Muscle of back (tissue), 11 donors: ENCODE data around the gene SMIM24. TPM values are rescaled to one million over a fixed set of nuclear protein-coding genes. Genes with fewer than 3 reads are reported as not detected.
"Not testable (repeated sequence)": the region's sequence is repeated elsewhere in the genome, so short reads cannot be mapped to it uniquely, and the experiment has no call there.

ENCODE experiments used
- DNase-seq, 3 donors: peaks; one replicate each; pipeline versions ENCODE4 v3.0.0 to v3.0.0-alpha.2; 2013
- polyA plus RNA-seq, 10 donors: library from polyadenylated mRNA; unstranded; fragments of 120-200 nt; gene quantifications; one replicate each; pipeline ENCODE4 v1.2.1, GENCODE V29; 2013; ENCODE audit not compliant: insufficient read length in 10 of 10

Gene SMIM24
- polyA plus RNA-seq, 10 donors: 0.15 to 0.99 (median 0.45) TPM; not detected in 6

DNA sequence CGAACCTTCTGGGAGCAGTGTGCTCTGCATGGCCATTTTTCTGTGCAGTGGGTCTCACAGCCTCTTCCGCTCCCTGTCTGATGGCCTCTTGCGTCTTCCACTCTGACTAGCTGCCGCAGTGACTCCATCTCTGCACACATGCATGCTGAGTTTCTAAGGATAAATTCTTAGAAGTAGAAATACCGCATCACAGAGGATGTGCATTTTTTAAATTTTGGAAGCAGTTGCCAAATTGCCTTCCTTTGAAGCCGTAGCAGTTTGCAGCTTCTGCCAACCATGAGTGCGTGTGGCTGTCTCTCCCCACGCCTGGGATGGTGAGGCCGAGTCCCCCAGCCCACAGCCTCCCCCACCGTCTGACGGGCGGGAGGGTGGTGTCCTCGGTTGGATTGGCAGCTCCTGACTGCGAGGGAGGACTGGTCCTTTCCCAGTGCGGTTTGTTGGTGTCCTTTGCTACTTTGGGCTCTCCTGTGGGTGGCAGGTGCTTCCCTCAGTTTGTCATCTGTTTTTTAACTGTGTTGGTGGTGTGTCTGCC lies 35.6 kb upstream of the SMIM24 start:
- DNase-seq: no peak

DNA sequence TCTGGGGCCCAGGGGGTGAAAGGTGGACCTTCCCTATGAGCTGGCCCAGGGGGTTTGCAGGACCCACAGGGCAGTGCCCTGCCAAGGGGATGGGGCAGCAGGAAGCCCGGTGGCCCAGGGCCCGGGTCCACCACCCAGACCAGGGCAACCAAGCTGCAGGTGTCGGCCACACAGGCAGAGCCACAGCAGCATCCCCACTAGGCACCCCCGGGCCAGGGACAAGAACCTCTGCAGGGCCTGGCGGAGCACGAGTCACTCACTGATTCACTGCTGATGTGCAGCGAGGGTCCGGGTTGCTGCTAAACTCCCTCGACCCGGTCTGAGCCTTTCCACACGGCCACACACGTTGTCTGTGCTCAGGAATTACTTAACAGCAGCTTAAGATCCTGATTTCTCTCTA lies 34.6 kb upstream of the SMIM24 start:
- DNase-seq: no peak

DNA sequence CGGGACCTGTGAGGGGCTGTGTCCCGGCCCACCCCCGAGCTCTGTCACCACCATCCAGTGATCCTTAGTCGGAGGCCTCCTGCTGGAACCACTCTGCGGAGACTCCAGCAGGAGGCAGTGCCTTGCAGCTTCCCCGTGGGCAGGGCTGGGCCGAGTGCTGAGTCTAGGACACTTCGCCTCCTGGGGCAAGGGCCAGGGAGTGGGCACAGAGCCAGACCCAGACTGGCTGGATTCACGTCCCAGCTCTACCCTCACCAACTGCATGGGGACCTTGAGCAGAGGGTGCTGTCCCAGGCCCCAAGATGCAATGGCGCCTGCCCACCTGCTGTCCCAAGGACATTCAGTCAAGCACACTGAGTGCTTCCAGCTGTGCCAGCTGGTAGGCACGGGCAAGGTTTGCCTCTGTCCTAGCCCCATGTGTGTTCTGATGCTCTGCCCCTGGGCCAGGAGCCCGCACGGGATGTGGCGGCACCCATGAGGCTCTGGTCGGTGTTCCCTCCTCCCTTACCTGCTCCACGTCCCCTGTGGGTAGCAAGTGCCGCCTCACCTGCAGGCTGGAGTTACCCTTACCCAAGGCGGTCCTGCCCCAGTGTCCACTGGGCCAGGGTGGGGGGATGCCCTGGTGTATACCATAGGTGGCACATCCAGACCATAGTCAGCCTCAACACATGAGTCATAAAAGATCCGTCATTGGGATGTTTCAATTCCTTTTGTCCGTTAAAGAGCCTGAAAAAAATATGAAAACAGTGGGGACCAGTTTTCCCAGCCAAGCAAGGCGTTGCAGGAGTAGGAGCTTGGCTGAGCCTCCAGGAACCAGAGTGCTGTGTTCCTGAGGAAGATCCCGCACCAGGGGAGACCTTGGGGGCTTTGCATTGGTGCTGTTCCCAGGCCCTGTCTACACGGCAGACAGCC lies 33.2 kb upstream of the SMIM24 start:
- no peak for DNase-seq

DNA sequence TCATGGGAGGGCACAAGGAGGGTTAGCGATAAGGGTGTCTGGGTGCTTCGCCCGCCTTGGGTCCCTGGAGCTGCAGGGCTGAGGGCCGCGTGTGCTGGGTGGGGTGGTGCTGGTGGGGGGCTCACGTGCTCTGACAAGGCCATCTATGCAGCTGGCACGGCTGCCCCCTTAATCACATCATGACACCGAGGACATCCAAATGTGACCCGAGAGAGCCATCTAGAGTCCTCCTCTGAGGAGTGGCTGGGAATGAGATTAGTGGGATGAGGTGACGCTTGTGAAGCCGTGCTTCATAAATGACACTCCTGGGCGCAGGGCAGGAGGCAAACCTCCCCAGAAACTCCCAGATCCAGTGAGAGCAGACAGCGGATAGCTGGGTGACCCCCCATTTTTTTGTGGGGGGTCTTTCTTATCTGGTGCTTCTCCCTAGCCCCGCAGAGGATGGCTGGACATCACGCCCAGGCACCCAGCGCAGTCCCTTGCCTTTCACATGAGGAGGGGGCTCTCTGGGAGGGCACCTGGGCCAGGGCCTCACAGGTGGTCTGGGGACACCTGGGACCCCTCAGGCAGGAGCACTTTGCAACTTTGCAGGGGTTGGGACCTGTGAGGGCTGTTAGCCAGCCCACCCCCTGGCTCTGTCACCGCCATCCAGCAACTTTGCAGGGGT lies 32.4 kb upstream of the SMIM24 start:
- no peak for DNase-seq

DNA sequence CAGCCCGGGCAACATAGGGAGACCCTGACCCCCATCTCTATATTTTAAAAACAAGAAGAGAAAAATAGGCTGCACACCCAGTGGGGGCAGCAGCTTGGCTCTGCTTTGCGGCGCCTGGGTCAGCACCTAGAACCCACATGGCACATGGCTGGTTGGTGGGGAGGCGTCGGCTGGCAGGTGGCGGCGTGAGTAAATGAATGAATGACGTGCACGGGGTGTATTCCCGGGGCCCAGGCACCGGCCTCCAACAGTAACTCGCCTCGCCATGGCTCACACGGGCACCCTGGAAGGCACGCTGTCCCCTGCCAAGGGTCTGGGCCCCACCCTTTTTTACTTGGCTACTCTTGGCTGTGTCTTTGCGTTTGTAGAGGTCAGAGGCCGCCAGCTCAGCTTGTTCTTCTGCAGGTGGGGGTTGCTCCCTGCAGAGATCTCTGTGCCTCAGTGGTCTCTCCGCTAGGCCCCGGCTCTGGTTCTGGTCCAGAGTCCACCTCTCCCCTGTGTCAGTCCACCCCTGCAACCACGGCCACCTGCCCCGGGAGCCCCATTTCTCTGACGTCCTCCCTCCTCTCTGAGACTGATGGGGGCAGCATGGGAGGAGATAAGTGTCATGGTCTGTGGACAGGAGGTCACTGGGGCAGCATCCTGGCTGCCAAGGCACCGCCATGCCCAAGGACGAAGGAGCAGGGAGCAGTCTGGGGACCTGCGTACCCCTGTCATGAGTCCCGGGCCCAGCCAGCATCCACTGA lies 31.4 kb upstream of the SMIM24 start:
- DNase-seq: no peak

DNA sequence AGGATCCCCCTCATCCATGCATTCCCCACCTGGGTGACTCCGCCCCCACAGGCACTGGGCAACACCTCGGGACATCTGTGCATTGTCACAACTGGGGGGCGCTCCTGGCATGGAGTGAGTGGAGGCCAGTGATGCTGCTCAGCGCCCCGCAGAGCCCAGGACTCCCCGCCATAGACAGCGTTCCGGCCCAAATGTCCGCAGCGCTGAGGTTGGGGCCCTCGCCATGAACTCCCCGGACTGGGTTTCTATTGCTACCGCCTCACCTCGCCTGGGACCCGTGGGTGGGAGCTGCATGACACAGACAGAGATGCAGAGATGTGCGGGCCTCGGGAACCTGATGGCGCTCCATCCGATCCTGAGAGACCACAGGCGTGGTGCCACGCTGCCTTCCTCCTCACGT lies 30.4 kb upstream of the SMIM24 start:
- DNase-seq: no peak

DNA sequence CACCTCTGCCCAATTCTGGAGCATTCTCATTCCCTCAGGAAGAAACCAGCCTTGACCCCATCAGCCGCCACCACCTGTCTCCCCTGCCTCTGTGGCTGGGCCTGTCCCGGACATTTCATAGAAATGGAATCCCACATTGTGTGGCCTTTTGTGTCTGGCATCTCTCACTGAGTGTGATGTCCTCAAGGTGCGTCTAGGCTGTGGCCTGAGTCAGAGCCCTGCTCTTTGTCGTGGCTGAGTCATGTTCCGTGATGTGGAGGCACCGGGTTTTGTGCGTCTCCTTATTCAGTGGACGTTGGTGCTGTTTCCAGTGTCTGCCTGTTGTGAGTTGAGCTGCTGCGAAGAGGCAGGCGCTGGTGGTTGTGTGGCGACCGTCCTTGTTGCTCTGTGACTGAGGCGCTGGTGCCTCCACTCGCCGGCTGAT lies 29.3 kb upstream of the SMIM24 start:
- peak in 1 of 3 donors; percentile 4 for DNase-seq

DNA sequence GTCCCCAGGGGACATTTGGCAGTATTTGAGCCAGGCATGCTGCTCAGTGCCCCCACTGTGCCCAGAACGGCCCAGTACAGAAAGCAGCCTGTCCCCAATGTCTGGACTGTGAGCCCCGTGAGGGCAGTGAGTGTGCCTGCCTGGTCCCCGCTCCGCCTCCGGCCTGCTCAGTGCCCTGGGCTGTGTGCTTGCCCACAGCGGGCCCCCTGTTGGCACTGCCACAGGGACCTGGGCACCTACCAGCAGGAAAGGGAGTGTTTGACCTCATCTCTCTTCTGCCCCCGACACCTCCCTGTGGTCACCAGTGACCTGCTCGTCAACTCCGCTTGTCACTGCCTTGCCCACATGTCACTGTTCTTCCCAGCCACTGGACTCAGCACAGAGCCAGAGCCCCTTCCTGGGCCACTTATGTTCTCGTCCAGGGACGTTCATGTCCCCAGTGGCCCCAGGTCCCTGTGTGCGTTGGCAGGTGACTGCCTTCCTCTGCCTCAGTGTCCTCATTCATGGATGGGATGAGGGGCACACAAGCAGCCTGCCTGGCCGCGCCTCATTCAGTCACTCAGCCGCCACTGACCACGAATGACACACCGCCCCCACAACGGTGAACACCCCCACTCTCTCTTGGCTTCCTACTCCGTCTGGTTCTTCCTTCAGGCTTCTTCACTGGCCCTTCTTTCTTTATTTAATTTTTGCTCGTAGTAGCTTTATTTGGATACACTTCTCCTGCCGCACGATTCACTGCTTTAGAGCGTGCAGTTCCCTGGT lies 28.6 kb upstream of the SMIM24 start:
- DNase-seq: no peak

DNA sequence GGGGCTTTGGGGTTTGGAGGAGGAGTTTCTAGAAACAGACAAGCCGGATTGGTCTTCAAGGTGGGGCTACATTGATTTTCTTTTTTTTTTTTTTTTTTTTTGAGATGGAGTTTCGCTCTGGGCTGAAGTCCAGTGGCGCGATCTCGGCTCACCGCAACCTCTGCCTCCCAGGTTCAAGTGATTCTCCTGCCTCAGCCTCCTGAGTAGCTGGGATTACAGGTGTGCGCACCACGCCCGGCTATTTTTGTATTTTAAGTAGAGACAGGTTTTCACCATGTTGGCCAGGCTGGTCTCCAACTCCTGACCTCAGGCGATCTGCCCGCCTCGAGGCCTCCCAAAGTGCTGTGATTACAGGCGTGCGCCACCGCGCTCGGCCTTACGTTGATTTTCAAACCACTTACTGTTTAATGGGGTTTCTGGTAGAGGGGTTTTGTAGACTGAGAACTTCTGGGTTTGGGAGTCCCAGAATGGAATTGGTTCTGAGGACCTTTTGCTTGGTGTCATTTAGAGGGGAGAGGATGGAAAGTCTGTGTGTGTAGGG lies 27.9 kb upstream of the SMIM24 start:
- DNase-seq: not testable (repeated sequence)

DNA sequence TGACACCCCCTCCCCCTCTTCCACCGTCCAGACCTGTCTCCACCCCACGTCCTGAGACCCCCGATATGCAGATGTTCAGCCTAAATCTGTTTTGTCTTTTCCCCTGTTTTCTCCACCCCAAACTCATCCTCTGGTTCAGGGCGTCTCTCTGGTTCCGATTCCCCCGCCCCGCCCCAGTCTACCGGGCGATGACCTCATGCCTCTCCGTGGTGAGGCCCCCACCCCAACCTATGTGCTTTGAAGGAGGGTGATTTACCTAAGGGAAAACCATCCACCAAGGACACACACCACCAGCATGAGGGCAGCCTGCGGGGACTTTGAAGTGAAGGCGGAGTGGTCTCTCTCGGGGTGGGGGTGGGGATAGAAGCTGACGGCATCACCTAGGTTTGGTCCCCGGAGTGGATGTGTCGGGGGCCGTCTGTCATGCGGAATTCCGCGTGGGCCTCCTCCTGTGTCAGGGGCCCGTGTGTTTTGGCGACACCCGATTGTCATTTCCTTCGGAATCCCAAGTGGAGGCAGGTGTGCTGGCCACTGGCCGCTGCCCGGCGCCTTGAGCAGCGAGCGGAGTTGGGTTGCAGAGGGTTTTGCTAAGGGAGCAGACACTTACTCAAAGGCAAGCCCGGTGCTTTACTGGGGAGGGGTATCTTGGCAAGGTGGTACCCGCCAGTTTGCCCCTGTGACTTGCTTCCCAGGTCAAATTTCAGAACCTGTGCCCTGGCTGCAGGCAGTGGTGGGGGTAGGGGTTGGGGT lies 27.2 kb upstream of the SMIM24 start:
- DNase-seq: peak in 2 of 3 donors; percentile 27 to 56

DNA sequence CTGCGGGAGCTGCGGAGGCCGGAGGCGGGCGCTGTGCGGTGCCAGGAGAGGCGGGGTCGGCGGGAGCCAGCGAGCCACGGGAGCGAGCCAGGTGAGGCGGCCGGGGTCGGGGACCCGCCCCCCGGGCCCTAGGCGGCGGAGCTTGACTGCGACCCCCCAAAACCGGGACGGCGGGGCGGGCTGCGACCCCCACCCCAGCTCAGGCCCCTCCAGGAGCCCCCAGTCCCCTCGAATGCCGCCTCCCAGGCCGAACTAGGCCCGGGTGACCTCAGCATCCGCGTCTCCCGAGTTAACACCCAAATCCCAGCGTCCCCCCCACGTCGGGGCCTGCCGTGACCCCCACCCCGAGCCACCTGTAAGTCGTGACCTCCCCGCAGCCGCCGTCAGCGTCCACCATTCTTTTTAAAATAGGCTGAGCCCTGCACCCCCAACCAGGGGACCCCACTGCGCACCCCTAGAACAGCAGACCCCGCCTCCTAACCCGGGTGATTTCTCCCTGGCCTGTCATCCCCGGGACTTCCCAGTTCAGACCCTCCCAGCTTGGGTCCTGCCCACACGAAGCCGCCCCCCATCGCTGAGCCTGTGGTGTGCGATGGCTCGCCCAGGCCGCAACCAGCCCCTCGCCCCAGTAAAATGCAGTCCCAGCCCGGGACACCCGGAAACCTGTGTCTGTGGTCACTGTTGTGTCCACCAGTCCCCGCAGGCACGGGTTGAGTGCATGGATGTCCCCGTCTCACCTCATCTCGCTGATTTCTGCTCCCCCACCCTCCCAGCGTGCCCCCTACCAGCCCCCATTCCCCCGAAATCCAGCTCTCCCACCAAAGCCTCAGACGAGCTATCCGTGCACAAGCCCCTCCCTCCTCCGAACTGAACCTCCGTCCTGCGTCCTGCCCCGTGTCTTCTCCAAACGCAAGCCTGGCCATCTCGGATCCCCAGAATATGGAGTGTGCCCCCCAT lies 26.3 kb upstream of the SMIM24 start:
- DNase-seq: peak in 2 of 3 donors; percentile 27 to 62

DNA sequence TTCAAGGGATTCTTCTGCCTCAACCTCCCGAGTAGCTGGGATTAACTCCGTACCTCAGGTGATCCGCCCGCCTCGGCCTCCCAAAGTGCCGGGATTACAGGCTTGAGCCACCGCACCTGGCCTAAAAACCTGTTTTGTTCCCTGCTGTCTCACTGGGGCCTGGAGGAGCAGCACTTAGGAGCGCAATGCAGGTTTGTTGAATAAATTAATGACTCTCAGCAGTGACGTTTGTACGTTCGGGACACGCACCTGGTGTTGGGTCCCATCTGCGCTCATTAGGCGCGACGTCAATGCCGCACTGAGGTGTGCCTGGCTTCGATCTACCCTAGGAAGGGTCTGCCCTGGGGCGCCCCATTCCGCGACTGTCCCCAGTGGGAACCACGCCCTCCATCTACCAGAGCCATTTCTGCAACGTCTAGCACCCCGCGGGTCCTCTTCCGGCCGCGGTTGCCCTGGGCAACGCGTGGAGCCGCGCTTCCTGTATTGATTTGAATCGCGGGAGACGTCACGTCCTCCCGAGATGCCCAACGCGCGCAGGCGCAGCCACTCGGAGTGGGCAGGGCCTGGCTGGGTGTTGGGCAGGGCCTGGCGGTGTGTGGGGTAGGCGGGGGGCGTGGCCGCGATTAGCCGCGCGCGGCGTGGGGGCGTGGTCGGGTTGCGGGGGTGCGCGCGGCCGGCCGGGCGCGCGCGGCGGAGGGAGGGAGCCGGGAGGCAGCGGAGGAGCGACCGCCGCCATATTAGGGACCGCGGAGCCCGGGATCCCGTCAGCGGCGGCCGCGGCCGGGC lies 25.5 kb upstream of the SMIM24 start, which contains the start of gene FZR1:
Gene FZR1, plus strand, starts transcription at position 714 of the 786 bp plus-strand sequence. CDS start 16,679 bp downstream, outside the sequence.
- peak; percentile 99 for DNase-seq

DNA sequence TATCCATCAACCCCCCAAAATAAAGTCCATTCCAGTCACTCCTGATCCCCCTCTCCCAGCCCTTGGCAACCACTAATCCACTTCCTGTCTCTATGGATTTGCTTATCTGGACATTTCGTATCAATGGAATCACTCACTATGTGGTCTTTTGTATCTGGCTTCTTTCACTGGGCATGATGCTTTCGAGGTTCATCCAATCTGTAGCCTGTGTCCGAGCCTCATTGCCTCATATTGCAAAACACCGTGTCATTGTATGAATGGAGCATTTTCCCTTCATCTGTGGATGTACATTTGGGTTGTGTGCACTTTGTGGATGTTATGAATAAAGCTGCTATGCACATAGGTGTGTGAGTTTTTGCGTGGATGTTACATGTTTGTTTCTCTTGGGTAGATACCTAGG lies 24.4 kb upstream of the SMIM24 start:
- no peak for DNase-seq

DNA sequence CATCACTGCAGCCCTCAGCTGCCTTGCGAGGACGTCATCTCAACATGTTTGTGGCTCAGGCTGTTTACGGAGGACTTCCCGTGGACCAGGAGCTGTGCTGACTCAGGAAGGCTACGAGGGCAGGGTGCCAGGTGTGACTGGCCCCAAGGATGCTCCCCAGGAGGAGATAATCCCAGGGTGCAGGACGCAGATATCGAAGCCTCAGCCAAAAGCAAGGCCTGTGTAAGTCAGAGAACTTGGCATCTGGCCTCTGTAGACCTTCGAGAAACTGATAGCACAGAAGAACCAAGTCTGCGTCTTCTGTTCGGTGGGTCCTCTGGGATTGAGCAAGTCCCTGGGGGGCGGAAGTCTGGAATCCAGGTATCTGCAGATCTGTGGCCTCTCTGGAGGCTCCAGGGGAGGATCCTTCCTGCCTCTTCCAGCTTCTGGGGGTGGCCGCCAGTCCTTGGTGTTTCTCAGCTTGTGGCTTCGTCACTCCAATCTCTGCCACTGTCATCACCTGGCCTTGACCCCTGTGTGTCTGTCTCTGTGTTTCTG lies 22.8 kb upstream of the SMIM24 start:
- DNase-seq: no peak

DNA sequence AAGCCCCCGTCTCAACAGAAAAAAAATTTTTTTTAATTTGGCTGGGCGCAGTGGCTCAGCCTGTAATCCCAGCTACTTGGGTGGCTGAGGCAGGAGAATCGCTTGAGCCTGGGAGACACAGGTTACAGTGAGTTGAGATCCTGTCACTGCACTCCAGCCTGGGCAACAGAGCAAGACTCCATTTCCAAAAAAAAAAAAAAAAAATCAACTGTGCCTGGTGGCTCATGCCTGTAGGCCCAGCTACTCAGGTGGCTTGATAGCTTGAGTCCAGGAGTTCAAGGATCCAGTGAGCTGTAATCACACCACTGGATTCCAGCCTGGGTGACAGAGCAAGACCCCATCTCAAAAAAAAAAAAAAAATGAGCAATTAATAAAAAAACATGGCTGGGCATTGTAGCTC lies 21.5 kb upstream of the SMIM24 start:
- no peak for DNase-seq

DNA sequence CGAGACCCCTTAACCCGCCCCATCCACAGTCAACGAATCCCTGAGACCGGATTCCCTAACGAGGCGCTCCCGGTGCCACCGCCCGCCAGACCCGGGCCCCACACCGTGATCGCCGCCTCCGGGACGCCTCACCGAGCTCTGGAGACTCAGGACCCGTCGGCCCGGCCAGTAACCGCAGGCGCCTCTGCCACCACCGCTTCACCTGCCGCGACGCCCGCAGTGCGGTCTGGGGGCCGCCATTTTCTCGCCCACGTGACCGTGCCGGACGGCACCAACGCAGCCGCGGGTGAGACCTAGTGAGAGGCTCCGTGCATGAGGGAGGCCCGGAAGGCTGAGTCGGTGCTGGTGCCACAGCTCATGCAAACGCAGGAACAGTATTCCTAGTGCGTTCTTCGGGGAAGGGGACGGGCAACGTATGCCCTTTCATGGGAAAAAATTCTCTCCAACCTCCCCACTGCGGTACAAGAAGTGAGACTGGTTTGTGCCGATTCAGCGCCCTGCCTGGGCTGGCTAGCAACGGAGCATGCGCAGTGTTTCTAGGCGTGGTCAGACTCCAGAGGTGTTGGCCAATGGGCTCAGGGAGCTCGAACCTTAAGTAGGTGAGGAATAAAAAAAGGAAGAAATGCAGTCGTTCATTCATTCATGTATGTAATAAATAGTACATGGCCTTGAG lies 20.2 kb upstream of the SMIM24 start, which contains the start of gene DOHH:
Gene DOHH, minus strand, starts transcription at position 246 of the 673 bp plus-strand sequence. CDS start 3,860 bp downstream, outside the sequence.
- peak; percentile 96 to 99 (median 98) for DNase-seq
